HepG2 (cell line): Measurements from ENCODE around the gene ERP44. TPM values are rescaled to one million over a fixed set of nuclear protein-coding genes. Genes with fewer than 3 reads are reported as not detected.

Experiments
- ATAC-seq: fragments of 200-7000 bp; cut with Tn5 transposase; 3 replicates; pipeline ENCODE4 v1.9.1; 2020; ENCODE audit warnings: mild to moderate bottlenecking, moderate library complexity
- BruUV-seq: library from RNA; stranded (reverse); fragments of 400-500 nt; replicated peaks from 2 replicates; lab custom pipeline; 2021; lab: Mats Ljungman, UMichigan
- CTCF ChIA-PET: fragments of 300-600 bp; formaldehyde crosslinking; extraction: SDS; loops from one replicate; lab custom pipeline; 2021; ENCODE audit warnings: low total read pairs, inconsistent platforms, low intra/inter-chr PET ratio; lab: Yijun Ruan, JAX
- POLR2A ChIA-PET: fragments of 350-600 bp; sonication (Branson Sonifier 250); formaldehyde crosslinking; loops from one replicate; lab custom pipeline; 2020; ENCODE audit warnings: antibody characterized with exemption, inconsistent platforms; lab: Yijun Ruan, JAX
- DNase-seq: peaks from one replicate; pipeline ENCODE4 v3.0.0-alpha.2; 2015; ENCODE audit warnings: low spot score
- FAIRE-seq: peaks from 3 replicates; lab custom pipeline; 2011; peaks lifted over from hg19 to GRCh38; lab: Jason Lieb, UNC
- H2AFZ ChIP-seq: one replicate; pipeline ENCODE4 v1.6.1; 2011; ENCODE audit warnings: low read length, inconsistent platforms
- H3K27ac ChIP-seq: fragments of 300-600 bp; 3 replicates; pipeline ENCODE4 v1.8.0; 2011; ENCODE audit warnings: mixed run types, mild to moderate bottlenecking, mixed read lengths, low read length, inconsistent platforms; ENCODE audit not compliant: insufficient read depth; ENCODE audit errors: extremely low read length
- H3K27me3 ChIP-seq, 2 experiments: fragments of 200-600 bp in 1 of 2; 2 replicates in 1 of 2; 3 replicates in 1 of 2; pipeline versions ENCODE4 v1.6.0 to v1.8.0; 2011; ENCODE audit warnings: low read length in 2 of 2, mild to moderate bottlenecking in 2 of 2, moderate library complexity in 2 of 2, inconsistent platforms in 1 of 2; ENCODE audit not compliant: insufficient read depth in 2 of 2, control insufficient read depth in 1 of 2
- H3K36me3 ChIP-seq, 2 experiments: fragments of 200-600 bp in 1 of 2; replicated peaks in 1 of 2; 2 replicates in 1 of 2; 3 replicates in 1 of 2; pipeline versions ENCODE4 v1.5.1 to v1.8.0; 2011; ENCODE audit warnings: low read length in 2 of 2, inconsistent platforms in 1 of 2; ENCODE audit not compliant: insufficient read depth in 2 of 2, control insufficient read depth in 1 of 2
- H3K4me1 ChIP-seq: 2 replicates; pipeline ENCODE4 v1.5.1; 2012; ENCODE audit warnings: low read length, inconsistent platforms; ENCODE audit not compliant: insufficient read depth
- H3K4me2 ChIP-seq: 2 replicates; pipeline ENCODE4 v1.6.0; 2011; ENCODE audit warnings: low read depth, low read length, inconsistent platforms
- H3K4me3 ChIP-seq, 3 experiments: fragments of 200-600 bp in 1 of 3; sonication (generic), shearing (Covaris generic) in 1 of 3; replicated peaks in 1 of 3; 2 replicates each; pipeline ENCODE4 v1.5.1; 2011 to 2016; ENCODE audit warnings: low read length in 3 of 3, inconsistent platforms in 2 of 3, low read depth in 2 of 3, mild to moderate bottlenecking in 2 of 3, control low read depth in 1 of 3, mixed read lengths in 1 of 3; ENCODE audit not compliant: insufficient read depth in 1 of 3
- H3K79me2 ChIP-seq: one replicate; pipeline ENCODE4 v1.6.1; 2011; ENCODE audit warnings: low read length, inconsistent platforms; ENCODE audit not compliant: insufficient read depth
- H3K9ac ChIP-seq: 2 replicates; pipeline ENCODE4 v1.6.0; 2011; ENCODE audit warnings: mild to moderate bottlenecking, low read depth, low read length, inconsistent platforms; ENCODE audit not compliant: insufficient read depth
- H3K9me3 ChIP-seq: 2 replicates; pipeline ENCODE4 v1.5.1; 2012; ENCODE audit warnings: mild to moderate bottlenecking, low read length
- H4K20me1 ChIP-seq: 2 replicates; pipeline ENCODE4 v1.6.0; 2011; ENCODE audit warnings: inconsistent platforms, mild to moderate bottlenecking, low read length, moderate library complexity; ENCODE audit not compliant: insufficient read depth
- FOXA3 ChIP-seq: IDR thresholded peaks from 2 replicates; pipeline ENCODE4 v1.6.1; 2016; ENCODE audit warnings: missing genetic modification reagents, missing compliant biosample characterization
- FOXC1 ChIP-seq: sonication (generic); formaldehyde crosslinking; IDR thresholded peaks from 2 replicates; pipeline ENCODE4 v1.8.0; 2022; ENCODE audit warnings: mild to moderate bottlenecking, missing genetic modification reagents, borderline replicate concordance
- GFI1 ChIP-seq: sonication (generic); formaldehyde crosslinking; IDR thresholded peaks from 2 replicates; pipeline ENCODE4 v1.5.0; 2020; ENCODE audit warnings: missing genetic modification reagents, mild to moderate bottlenecking, borderline replicate concordance
- KDM2A ChIP-seq: sonication (generic); formaldehyde crosslinking; IDR thresholded peaks from 2 replicates; pipeline ENCODE4 v1.4.0; 2020; ENCODE audit warnings: low read depth, missing genetic modification reagents, borderline replicate concordance
- KDM5A ChIP-seq: fragments of 200-600 bp; sonication (generic); IDR thresholded peaks from 2 replicates; pipeline ENCODE4 v1.7.0; 2018; ENCODE audit warnings: antibody characterized with exemption, mild to moderate bottlenecking, low read length, borderline replicate concordance
- MED8 ChIP-seq: sonication (generic); formaldehyde crosslinking; IDR thresholded peaks from 2 replicates; pipeline ENCODE4 v1.8.1; 2023; ENCODE audit warnings: mild to moderate bottlenecking, missing genetic modification reagents; ENCODE audit not compliant: insufficient replicate concordance
- RORA ChIP-seq: sonication (generic); formaldehyde crosslinking; IDR thresholded peaks from 2 replicates; pipeline ENCODE4 v1.5.0; 2020; ENCODE audit warnings: mild to moderate bottlenecking, missing genetic modification reagents, moderate library complexity
- SALL2 ChIP-seq: sonication (generic); formaldehyde crosslinking; IDR thresholded peaks from 2 replicates; pipeline ENCODE4 v1.8.1; 2023; ENCODE audit warnings: mild to moderate bottlenecking, missing genetic modification reagents, inconsistent platforms
- XRCC5 ChIP-seq: fragments of 200-400 bp; formaldehyde crosslinking; optimal IDR thresholded peaks from 2 replicates; pipeline ENCODE3; 2017; ENCODE audit warnings: mild to moderate bottlenecking, low read length
- ZNF101 ChIP-seq: sonication (generic); formaldehyde crosslinking; IDR thresholded peaks from 2 replicates; pipeline ENCODE4 v1.4.0; 2020; ENCODE audit warnings: mild to moderate bottlenecking, low read depth, missing genetic modification reagents, borderline replicate concordance
- ZNF3 ChIP-seq: IDR thresholded peaks from 2 replicates; pipeline ENCODE4 v1.7.0; 2017; ENCODE audit warnings: inconsistent platforms
- ZNF501 ChIP-seq: sonication (generic); formaldehyde crosslinking; IDR thresholded peaks from 2 replicates; pipeline ENCODE4 v1.5.1; 2020; ENCODE audit warnings: mild to moderate bottlenecking, moderate library complexity, missing genetic modification reagents
- ZNF558 ChIP-seq: sonication (generic); formaldehyde crosslinking; IDR thresholded peaks from 2 replicates; pipeline ENCODE4 v1.9.0; 2022; ENCODE audit warnings: mild to moderate bottlenecking, missing genetic modification reagents, borderline replicate concordance
- ZNF615 ChIP-seq: sonication (generic); formaldehyde crosslinking; IDR thresholded peaks from 2 replicates; pipeline ENCODE4 v1.5.0; 2020; ENCODE audit warnings: mild to moderate bottlenecking, missing genetic modification reagents, borderline replicate concordance
- WGBS: methylation state at CpG from one replicate; pipeline ENCODE4 v1.1.6; 2017; ENCODE audit warnings: low lambda C conversion rate; 5-methylcytosine and 5-hydroxymethylcytosine counted together
- in situ Hi-C: cut with HindIII; loops from 2 replicates; pipeline ENCODE4 v1.10.0; 2017; ENCODE audit warnings: low pct_unique_long_range_greater_than_20kb; ENCODE audit not compliant: extremely low pct_ligation_motif_present
- intact Hi-C: fragments of 100-400 bp; cut with micrococcal nuclease; formaldehyde crosslinking; loops from one replicate; pipeline ENCODE4 v1.10.0; 2022; ENCODE audit not compliant: unreplicated experiment
- polyA plus RNA-seq, 8 experiments: library from polyadenylated mRNA; depleted of rRNA in 3 of 8; stranded (reverse) in 7 of 8; unstranded in 1 of 8; fragments of >200 nt; fragmentation: Illumina TruSeq in 4 of 8; extraction: Trizol in 4 of 8; gene quantifications; 2 replicates each; pipeline versions ENCODE4 v1.2.1 to v1.2.3, GENCODE V29; 2011 to 2016; ENCODE audit warnings: low read depth in 4 of 8, missing spikeins in 1 of 8, mixed read lengths in 1 of 8; ENCODE audit not compliant: insufficient read depth in 1 of 8
- total RNA-seq, 5 experiments: library from RNA; depleted of rRNA; stranded (reverse); fragments of >200 nt; fragmentation: Illumina TruSeq; extraction: Trizol; gene quantifications; 2 replicates each; pipeline ENCODE4 v1.2.3, GENCODE V29; 2016; ENCODE audit warnings: low read depth in 1 of 5
- TF ChIP-seq, protein P1 (sequence below): sonication (generic); formaldehyde crosslinking; IDR thresholded peaks from 2 replicates; pipeline ENCODE4 v1.4.0; 2020; ENCODE audit warnings: missing genetic modification reagents, low read depth, mild to moderate bottlenecking, borderline replicate concordance
- TF ChIP-seq, protein P2 (sequence below): sonication (generic); formaldehyde crosslinking; IDR thresholded peaks from 2 replicates; pipeline ENCODE4 v1.5.0; 2020; ENCODE audit warnings: mild to moderate bottlenecking, missing genetic modification reagents

The ERP44 gene
- total and polyA plus RNA-seq, 2 of the 13 experiments (the other 11 are each of a cell fraction or from before 2014, with no cell fraction given), result 8.9 to 13.8 TPM

DNA sequence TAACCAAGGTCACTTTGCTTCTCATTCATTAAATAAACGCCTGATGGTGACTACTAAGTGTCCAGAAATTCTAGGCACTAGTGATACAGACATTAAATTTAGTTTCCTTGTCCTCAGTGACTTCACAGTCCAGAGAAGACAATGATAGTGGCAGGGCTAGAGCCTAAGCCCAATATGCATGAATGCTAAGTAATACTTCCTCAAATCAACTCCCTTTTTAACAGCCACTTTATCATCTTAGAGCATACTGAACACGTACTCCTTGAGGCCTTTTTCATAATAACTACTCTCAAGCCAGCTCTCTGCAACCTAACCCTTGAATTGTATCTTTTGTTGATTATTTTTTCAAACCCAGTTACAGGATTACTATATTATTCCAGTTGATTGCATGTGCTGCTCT lies 118.2 kb downstream of the ERP44 start:
- Histone ChIP-seq H3K4me3 (no peak overlapping the region), H3K4me2 (no peak overlapping the region), H3K27me3 (no peaks in the 10 kb centered on the region), H3K9me3 (no peaks in the 10 kb centered on the region), H3K27ac (no peak overlapping the region), H3K4me1 (no peaks in the 10 kb centered on the region), H3K79me2 (no peaks in the 10 kb centered on the region), H2AFZ (no peak overlapping the region), H3K9ac (no peak overlapping the region), H3K36me3 (peaks cover 1 to 4% of the 10 kb centered on the region in 2 experiments; a peak in 1 of 5 replicates), H4K20me1 (no peaks in the 10 kb centered on the region; the same call in 1 of the 2 replicates)
- in situ Hi-C loops, result no loop called here
- no peak for FAIRE-seq
- CTCF ChIA-PET, result no interaction called here
- 98% methylated on average over 2 of the region's 2 CpGs for WGBS
- POLR2A ChIA-PET, result no interaction called here
- BruUV-seq, result no TSS peak
- no peak for TF ChIP-seq FOXA3 (CRISPR knock-in tag)
- no peak for TF ChIP-seq SALL2 (CRISPR knock-in tag)
- no peak for TF ChIP-seq ZNF558 (CRISPR knock-in tag)
- no peak for TF ChIP-seq ZNF501
- TF ChIP-seq ZNF3 (CRISPR knock-in tag), result no peak
- TF ChIP-seq MED8, result no peak
- TF ChIP-seq, protein P1, sequence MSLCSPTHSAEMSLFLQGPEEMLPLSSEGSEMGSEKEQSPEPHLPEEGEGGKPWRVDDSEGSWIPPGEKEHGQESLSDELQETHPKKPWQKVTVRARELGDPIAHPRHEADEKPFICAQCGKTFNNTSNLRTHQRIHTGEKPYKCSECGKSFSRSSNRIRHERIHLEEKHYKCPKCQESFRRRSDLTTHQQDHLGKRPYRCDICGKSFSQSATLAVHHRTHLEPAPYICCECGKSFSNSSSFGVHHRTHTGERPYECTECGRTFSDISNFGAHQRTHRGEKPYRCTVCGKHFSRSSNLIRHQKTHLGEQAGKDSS (CRISPR knock-in tag), result no peak
- TF ChIP-seq ZNF615 (CRISPR knock-in tag), result no peak
- no peak for TF ChIP-seq GFI1 (CRISPR knock-in tag)
- no peak for TF ChIP-seq FOXC1
- no peak for TF ChIP-seq XRCC5
- TF ChIP-seq ZNF101 (CRISPR knock-in tag), result no peak
- TF ChIP-seq KDM2A, result no peak
- TF ChIP-seq, protein P2, sequence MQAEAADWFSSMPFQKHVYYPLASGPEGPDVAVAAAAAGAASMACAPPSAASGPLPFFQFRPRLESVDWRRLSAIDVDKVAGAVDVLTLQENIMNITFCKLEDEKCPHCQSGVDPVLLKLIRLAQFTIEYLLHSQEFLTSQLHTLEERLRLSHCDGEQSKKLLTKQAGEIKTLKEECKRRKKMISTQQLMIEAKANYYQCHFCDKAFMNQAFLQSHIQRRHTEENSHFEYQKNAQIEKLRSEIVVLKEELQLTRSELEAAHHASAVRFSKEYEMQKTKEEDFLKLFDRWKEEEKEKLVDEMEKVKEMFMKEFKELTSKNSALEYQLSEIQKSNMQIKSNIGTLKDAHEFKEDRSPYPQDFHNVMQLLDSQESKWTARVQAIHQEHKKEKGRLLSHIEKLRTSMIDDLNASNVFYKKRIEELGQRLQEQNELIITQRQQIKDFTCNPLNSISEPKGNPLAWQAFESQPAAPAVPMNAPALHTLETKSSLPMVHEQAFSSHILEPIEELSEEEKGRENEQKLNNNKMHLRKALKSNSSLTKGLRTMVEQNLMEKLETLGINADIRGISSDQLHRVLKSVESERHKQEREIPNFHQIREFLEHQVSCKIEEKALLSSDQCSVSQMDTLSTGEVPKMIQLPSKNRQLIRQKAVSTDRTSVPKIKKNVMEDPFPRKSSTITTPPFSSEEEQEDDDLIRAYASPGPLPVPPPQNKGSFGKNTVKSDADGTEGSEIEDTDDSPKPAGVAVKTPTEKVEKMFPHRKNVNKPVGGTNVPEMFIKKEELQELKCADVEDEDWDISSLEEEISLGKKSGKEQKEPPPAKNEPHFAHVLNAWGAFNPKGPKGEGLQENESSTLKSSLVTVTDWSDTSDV (CRISPR knock-in tag), result no peak
- no peak for TF ChIP-seq KDM5A
- TF ChIP-seq RORA (CRISPR knock-in tag), result no peak
- ATAC-seq, result no peak
- intact Hi-C loops, result no loop called here
- no peak for DNase-seq
